GM18505 (cell line): Measurements from ENCODE around the gene MAPK10.

Experiments used
- ATAC-seq: cut with Tn5 transposase; IDR thresholded peaks from one replicate; pipeline ENCODE4 v1.9.1; 2021; ENCODE audit not compliant: unreplicated experiment
- POLR2A ChIP-seq: IDR thresholded peaks from 4 replicates; pipeline ENCODE4 v1.6.1; 2011; ENCODE audit warnings: borderline replicate concordance; ENCODE audit not compliant: insufficient read depth, insufficient read length; ENCODE audit errors: extremely low read depth

Gene MAPK10

GRCh38 chr4:86367577-86367976 lies 7.7 kb upstream of the MAPK10 start:
- ATAC-seq = no peak
- TF ChIP-seq POLR2A = no peak

- no peak for ATAC-seq
Measured at GRCh38 chr4:86366920-86367319, 7.1 kb upstream of the MAPK10 start.

GRCh38 chr4:86362510-86362909 lies 2.7 kb upstream of the MAPK10 start:
- no peak for ATAC-seq
- no peak for TF ChIP-seq POLR2A

More at GRCh38 chr4:86366920-86367319, 7.1 kb upstream of the MAPK10 start:
- TF ChIP-seq POLR2A = no peak

- TF ChIP-seq POLR2A = no peak
- ATAC-seq = no peak
Measured at GRCh38 chr4:86358257-86358656, 1.6 kb downstream of the MAPK10 start.

GRCh38 chr4:86357608-86358007 lies 2.2 kb downstream of the MAPK10 start:
- no peak for TF ChIP-seq POLR2A
- no peak for ATAC-seq

- TF ChIP-seq POLR2A = no peak
- ATAC-seq = no peak
Measured at GRCh38 chr4:86356425-86357210, 3.2 kb downstream of the MAPK10 start.

- TF ChIP-seq POLR2A = no peak
- no peak for ATAC-seq
Measured at GRCh38 chr4:86354390-86354789, 5.5 kb downstream of the MAPK10 start.

GRCh38 chr4:86346320-86346719 lies 13.5 kb downstream of the MAPK10 start:
- TF ChIP-seq POLR2A = no peak
- ATAC-seq = no peak

GRCh38 chr4:86344127-86344526 lies 15.7 kb downstream of the MAPK10 start:
- ATAC-seq = no peak
- TF ChIP-seq POLR2A = no peak

GRCh38 chr4:86338989-86339388 lies 20.9 kb downstream of the MAPK10 start:
- no peak for ATAC-seq
- no peak for TF ChIP-seq POLR2A

GRCh38 chr4:86338521-86338920 lies 21.3 kb downstream of the MAPK10 start:
- ATAC-seq = no peak
- no peak for TF ChIP-seq POLR2A

GRCh38 chr4:86334020-86334750 lies 25.7 kb downstream of the MAPK10 start:
- ATAC-seq = no peak
- no peak for TF ChIP-seq POLR2A

GRCh38 chr4:86333236-86333635 lies 26.6 kb downstream of the MAPK10 start:
- no peak for ATAC-seq
- TF ChIP-seq POLR2A = no peak
